T-cell (primary cell): Measurements from ENCODE around the gene UBA52. TPM values are rescaled to one million over a fixed set of nuclear protein-coding genes. Genes with fewer than 3 reads are reported as not detected.

Experiments
- ATAC-seq, 4 experiments: fragments of 200-7000 bp in 3 of 4; fragments of 150-1000 bp in 1 of 4; cut with Tn5 transposase; replicated peaks in 1 of 4; 1 replicate in 3 of 4; 2 replicates in 1 of 4; pipeline ENCODE4 v1.10.0; 2021; ENCODE audit warnings: moderate library complexity in 3 of 4, mild to moderate bottlenecking in 2 of 4, moderate number of reproducible peaks in 1 of 4
- CTCF ChIA-PET, 2 donors: fragments of 300-600 bp; sonication (Branson Sonifier 250); formaldehyde crosslinking; loops; one replicate each; lab custom pipeline; 2022; ENCODE audit warnings: antibody characterized with exemption in 2 of 2; lab: Charles Lee
- POLR2A ChIA-PET, 2 donors: fragments of 300-600 bp; sonication (Branson Sonifier 250); formaldehyde crosslinking; loops; one replicate each; lab custom pipeline; 2022; ENCODE audit warnings: antibody characterized with exemption in 2 of 2; lab: Charles Lee
- DNase-seq, 35 experiments: peaks; one replicate each; pipeline versions ENCODE4 v3.0.0 to v3.0.0-alpha.2; 2013 to 2023
- H3K27ac ChIP-seq: one replicate; pipeline ENCODE4 v1.5.1; 2013; ENCODE audit warnings: low read length
- H3K27me3 ChIP-seq, 2 experiments: replicated peaks in 1 of 2; 1 replicate in 1 of 2; 2 replicates in 1 of 2; pipeline versions ENCODE4 v1.6.1 to v1.7.0; 2013; ENCODE audit warnings: low read length in 1 of 2, mixed read lengths in 1 of 2; ENCODE audit not compliant: control insufficient read depth in 2 of 2, insufficient read depth in 2 of 2; ENCODE audit errors: extremely low read depth in 1 of 2
- H3K36me3 ChIP-seq, 2 donors: 1 replicate in 1 of 2; 2 replicates in 1 of 2; pipeline versions ENCODE4 v1.6.1 to v1.7.0; 2013; ENCODE audit warnings: low read length in 1 of 2; ENCODE audit not compliant: control insufficient read depth in 2 of 2, insufficient read depth in 1 of 2; ENCODE audit errors: extremely low read depth in 1 of 2
- H3K4me1 ChIP-seq, 2 experiments: 1 replicate in 1 of 2; 2 replicates in 1 of 2; pipeline versions ENCODE4 v1.6.1 to v1.7.0; 2013; ENCODE audit warnings: low read length in 2 of 2, mixed read lengths in 1 of 2; ENCODE audit not compliant: insufficient read depth in 2 of 2, control insufficient read depth in 1 of 2; ENCODE audit errors: extremely low read depth in 1 of 2
- H3K4me3 ChIP-seq, 2 donors: 1 replicate in 1 of 2; 2 replicates in 1 of 2; pipeline versions ENCODE4 v1.5.1 to v1.7.0; 2013; ENCODE audit warnings: mild to moderate bottlenecking in 2 of 2, low read length in 1 of 2, moderate library complexity in 1 of 2; ENCODE audit not compliant: control insufficient read depth in 1 of 2; ENCODE audit errors: extremely low read depth in 1 of 2
- H3K9me3 ChIP-seq: 2 replicates; pipeline ENCODE4 v1.7.0; 2013
- H3K27ac Mint-ChIP-seq, 2 donors: one replicate each; pipeline ENCODE4 v1.8.0; 2020 to 2021; ENCODE audit warnings: mild to moderate bottlenecking in 2 of 2, mixed read lengths in 2 of 2
- H3K27me3 Mint-ChIP-seq, 2 donors: one replicate each; pipeline ENCODE4 v1.8.0; 2021 to 2022; ENCODE audit warnings: mixed read lengths in 2 of 2
- H3K36me3 Mint-ChIP-seq: one replicate; pipeline ENCODE4 v1.8.0; 2021; ENCODE audit warnings: mixed read lengths
- H3K4me1 Mint-ChIP-seq, 3 donors: one replicate each; pipeline ENCODE4 v1.8.0; 2020 to 2022; ENCODE audit warnings: mixed read lengths in 3 of 3, mild to moderate bottlenecking in 1 of 3
- H3K4me3 Mint-ChIP-seq, 3 donors: one replicate each; pipeline ENCODE4 v1.8.0; 2020 to 2022; ENCODE audit warnings: mild to moderate bottlenecking in 3 of 3, mixed read lengths in 3 of 3, moderate library complexity in 3 of 3
- H3K9me3 Mint-ChIP-seq, 3 donors: one replicate each; pipeline ENCODE4 v1.8.0; 2020 to 2022; ENCODE audit warnings: mixed read lengths in 3 of 3
- WGBS: methylation state at CpG from one replicate; pipeline ENCODE4 v1.1.5; 2013; ENCODE audit warnings: missing lambda C conversion rate; ENCODE audit not compliant: insufficient coverage; 5-methylcytosine and 5-hydroxymethylcytosine counted together
- total RNA-seq, 35 experiments: library from RNA in 6 of 35; stranded (reverse) in 6 of 35; fragments of 120-200 nt in 1 of 35; gene quantifications; one replicate each; pipeline versions ENCODE4 v1.2.1 to v1.2.4 and lab custom pipeline; 2013 to 2026

The UBA52 gene
- total RNA-seq, 5 donors from 2014 or later (not counting 1 experiment from before 2014, with no cell fraction given): 1,917 to 2,053 (median 1,972) TPM

DNA sequence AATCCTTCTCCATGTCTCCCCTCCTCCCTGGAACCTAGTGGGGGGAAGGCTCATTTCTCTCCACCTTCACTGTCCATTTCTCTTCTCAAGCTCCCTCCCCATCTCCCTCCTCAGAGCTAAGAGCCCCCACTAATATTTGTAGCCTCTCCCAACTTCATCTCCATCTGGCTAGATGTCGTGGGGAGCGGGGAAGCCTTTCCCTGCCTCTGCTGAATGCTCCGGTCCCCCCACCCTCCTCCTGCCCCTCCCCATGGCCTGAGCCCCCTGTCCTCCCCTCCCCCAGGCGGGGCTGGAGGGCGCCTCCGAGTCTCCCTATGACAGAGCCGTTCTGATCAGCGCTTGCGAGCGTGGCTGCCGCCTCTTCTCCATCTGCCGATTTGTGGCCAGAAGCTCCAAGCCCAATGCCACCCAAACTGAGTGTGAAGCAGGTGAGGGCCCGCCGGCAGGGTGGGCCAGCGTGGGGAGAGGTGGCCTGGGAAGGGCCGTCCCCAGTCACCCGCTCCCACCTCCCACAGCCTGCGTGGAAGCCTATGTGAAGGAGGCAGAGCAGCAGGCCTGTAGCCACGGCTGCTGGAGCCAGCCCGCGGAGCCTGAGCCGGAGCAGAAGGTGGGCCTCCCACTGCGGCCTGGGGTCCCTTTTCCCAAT is 42.1 kb downstream of the UBA52 start:
- Mint-ChIP-seq H3K36me3 (no peaks in the 10 kb centered on the region), H3K4me3 (peak overlapping the region; percentile 50 to 78 (median 55)), H3K9me3 (no peaks in the 10 kb centered on the region), H3K4me1 (peaks cover 14 to 26% (median 20%) of the 10 kb centered on the region in 3 donors), H3K27ac (no peak overlapping the region), H3K27me3 (peaks cover 47 to 82% of the 10 kb centered on the region in 2 donors)
- no peak overlapping the region for H3K4me3 ChIP-seq
- H3K4me1 ChIP-seq: peaks cover 6 to 27% of the 10 kb centered on the region in 2 experiments
- POLR2A ChIA-PET: interaction anchor here in 1 of 2 donors (0.6 kb wide), 1 partner anchor 182 kb away, joined by 8 read pairs; no protein-coding TSS in a partner anchor
- no peaks in the 10 kb centered on the region for H3K36me3 ChIP-seq
- CTCF ChIA-PET: no interaction called here
- H3K9me3 ChIP-seq: no peaks in the 10 kb centered on the region
- H3K27me3 ChIP-seq: peaks cover 12 to 91% of the 10 kb centered on the region in 2 experiments
- DNase-seq: no peak
- H3K27ac ChIP-seq: no peak overlapping the region
- no peak for ATAC-seq
- 44% methylated on average over 14 of the region's 23 CpGs for WGBS

- WGBS: 92% methylated on average over 2 of the region's 3 CpGs
- peaks cover 6 to 22% of the 10 kb centered on the region in 2 experiments for H3K4me1 ChIP-seq
- Mint-ChIP-seq H3K27ac (no peak overlapping the region), H3K4me3 (no peak overlapping the region), H3K4me1 (peaks cover 12 to 18% (median 17%) of the 10 kb centered on the region in 3 donors), H3K36me3 (no peaks in the 10 kb centered on the region), H3K9me3 (no peaks in the 10 kb centered on the region), H3K27me3 (peaks cover 35 to 72% of the 10 kb centered on the region in 2 donors)
- H3K27me3 ChIP-seq: peaks cover 9 to 85% of the 10 kb centered on the region in 2 experiments
- no peak overlapping the region for H3K4me3 ChIP-seq
- DNase-seq: no peak
- no peaks in the 10 kb centered on the region for H3K36me3 ChIP-seq
- no peak for ATAC-seq
- H3K27ac ChIP-seq: no peak overlapping the region
- CTCF ChIA-PET: no interaction called here
- POLR2A ChIA-PET: no interaction called here
- H3K9me3 ChIP-seq: no peaks in the 10 kb centered on the region
Measured at GRCh38 chr19:18616023-18616422, 44.4 kb downstream of the UBA52 start.

GRCh38 chr19:18617562-18617961 is 45.9 kb downstream of the UBA52 start:
- H3K27me3 ChIP-seq: peaks cover 5 to 74% of the 10 kb centered on the region in 2 experiments
- no peaks in the 10 kb centered on the region for H3K9me3 Mint-ChIP-seq
- H3K27ac Mint-ChIP-seq: no peak overlapping the region
- peaks cover 32 to 59% of the 10 kb centered on the region in 2 donors for H3K27me3 Mint-ChIP-seq
- H3K9me3 ChIP-seq: no peaks in the 10 kb centered on the region
- H3K27ac ChIP-seq: no peak overlapping the region
- ChIA-PET POLR2A (no interaction called here), CTCF (no interaction called here)
- peaks cover 1 to 7% (median 5%) of the 10 kb centered on the region in 3 donors for H3K4me1 Mint-ChIP-seq
- no peak overlapping the region for H3K4me3 ChIP-seq
- no peak overlapping the region for H3K4me3 Mint-ChIP-seq
- DNase-seq (no peak), ATAC-seq (no peak)
- no peaks in the 10 kb centered on the region for H3K36me3 ChIP-seq
- H3K36me3 Mint-ChIP-seq: no peaks in the 10 kb centered on the region
- H3K4me1 ChIP-seq: peaks cover 0 to 7% of the 10 kb centered on the region in 2 experiments

DNA sequence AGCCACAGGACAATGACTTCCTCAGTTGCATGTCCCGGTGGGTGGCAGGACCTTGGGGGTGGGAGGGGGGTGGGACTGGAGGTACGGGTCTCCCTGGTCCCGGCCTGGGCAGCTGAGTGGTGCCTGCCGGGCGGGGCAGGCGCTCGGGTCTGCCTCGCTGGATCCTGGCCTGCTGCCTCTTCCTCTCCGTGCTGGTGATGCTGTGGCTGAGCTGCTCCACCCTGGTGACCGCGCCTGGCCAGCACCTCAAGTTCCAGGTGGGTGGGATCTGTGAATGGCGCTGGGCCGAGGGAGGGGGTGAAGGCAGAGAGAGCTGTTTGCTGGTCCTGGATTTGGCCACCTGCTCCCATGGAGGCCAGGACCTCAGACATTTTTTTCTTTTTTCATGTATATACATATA is 46.6 kb downstream of the UBA52 start:
- CTCF ChIA-PET: interaction anchor here in 1 of 2 donors (0.7 kb wide), 1 partner anchor 22 kb away, joined by 3 read pairs; no protein-coding TSS in a partner anchor
- no peaks in the 10 kb centered on the region for H3K9me3 Mint-ChIP-seq
- no peak overlapping the region for H3K4me3 Mint-ChIP-seq
- Histone ChIP-seq H3K9me3 (no peaks in the 10 kb centered on the region), H3K4me1 (peaks cover 0 to 3% of the 10 kb centered on the region in 2 experiments), H3K36me3 (no peaks in the 10 kb centered on the region), H3K4me3 (no peak overlapping the region), H3K27ac (no peak overlapping the region), H3K27me3 (peaks cover 5 to 69% of the 10 kb centered on the region in 2 experiments)
- POLR2A ChIA-PET: interaction anchor here in 1 of 2 donors (0.5 kb wide), 1 partner anchor 52 kb away, joined by 3 read pairs; no protein-coding TSS in a partner anchor
- no peak overlapping the region for H3K27ac Mint-ChIP-seq
- DNase-seq: no peak
- peaks cover 0 to 5% (median 3%) of the 10 kb centered on the region in 3 donors for H3K4me1 Mint-ChIP-seq
- H3K36me3 Mint-ChIP-seq: no peaks in the 10 kb centered on the region
- 95% methylated on average over 8 of the region's 13 CpGs for WGBS
- ATAC-seq: no peak
- H3K27me3 Mint-ChIP-seq: peaks cover 30 to 56% of the 10 kb centered on the region in 2 donors

DNA sequence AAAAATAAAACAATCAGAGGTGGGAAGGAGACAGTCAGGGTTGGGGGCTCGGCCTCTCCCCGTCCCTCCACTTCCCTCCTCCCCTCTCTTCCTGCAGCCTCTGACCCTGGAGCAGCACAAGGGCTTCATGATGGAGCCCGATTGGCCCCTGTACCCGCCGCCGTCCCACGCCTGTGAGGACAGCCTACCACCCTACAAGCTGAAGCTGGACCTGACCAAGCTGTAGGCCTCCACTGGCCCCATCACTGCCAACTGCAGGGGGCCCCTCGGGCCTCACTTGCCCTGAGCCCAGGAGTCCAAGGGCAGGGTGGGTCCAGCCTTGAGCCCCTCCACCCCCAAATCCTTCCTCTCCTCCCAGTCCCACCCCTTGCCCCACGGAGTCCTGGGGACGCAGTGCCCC is 48.7 kb downstream of the UBA52 start:
- 89% methylated on average over 8 of the region's 10 CpGs for WGBS
- Histone ChIP-seq H3K36me3 (no peaks in the 10 kb centered on the region), H3K9me3 (no peaks in the 10 kb centered on the region), H3K27me3 (peaks cover 0 to 54% of the 10 kb centered on the region in 2 experiments), H3K27ac (no peak overlapping the region), H3K4me3 (no peak overlapping the region), H3K4me1 (no peaks in the 10 kb centered on the region)
- ChIA-PET POLR2A (no interaction called here), CTCF (no interaction called here)
- Mint-ChIP-seq H3K36me3 (no peaks in the 10 kb centered on the region), H3K4me1 (no peaks in the 10 kb centered on the region), H3K27ac (no peak overlapping the region), H3K4me3 (no peak overlapping the region), H3K9me3 (no peaks in the 10 kb centered on the region), H3K27me3 (peaks cover 11 to 36% of the 10 kb centered on the region in 2 donors)
- ATAC-seq (no peak), DNase-seq (no peak)

DNA sequence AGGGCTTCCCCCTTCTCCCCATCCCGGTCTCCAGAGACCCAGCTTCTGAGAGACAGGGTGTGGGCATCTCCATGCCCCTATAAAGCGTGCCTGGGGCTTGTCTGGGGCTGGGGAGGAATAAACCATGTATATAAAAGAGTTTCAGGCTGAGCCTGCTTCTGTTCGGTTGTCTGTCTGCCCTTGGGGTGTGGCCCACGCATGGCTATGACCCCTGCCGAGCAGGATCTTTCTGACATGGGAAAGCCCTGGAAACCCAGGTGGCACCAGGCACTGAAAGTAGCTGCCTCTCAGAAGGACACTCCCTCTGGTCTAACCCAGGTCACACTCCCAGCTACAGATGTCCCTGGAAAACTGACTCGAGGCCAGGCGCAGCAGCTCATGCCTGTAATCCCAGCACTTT is 49.2 kb downstream of the UBA52 start:
- POLR2A ChIA-PET: no interaction called here

More for the DNA sequence above, 49.2 kb downstream of the UBA52 start:
- DNase-seq: no peak
- CTCF ChIA-PET: no interaction called here
- Histone ChIP-seq H3K9me3 (no peaks in the 10 kb centered on the region), H3K36me3 (no peaks in the 10 kb centered on the region), H3K27me3 (peaks cover 0 to 48% of the 10 kb centered on the region in 2 experiments), H3K4me1 (no peaks in the 10 kb centered on the region), H3K4me3 (no peak overlapping the region), H3K27ac (no peak overlapping the region)
- H3K36me3 Mint-ChIP-seq: no peaks in the 10 kb centered on the region
- H3K9me3 Mint-ChIP-seq: no peaks in the 10 kb centered on the region
- no peaks in the 10 kb centered on the region for H3K4me1 Mint-ChIP-seq
- peaks cover 10 to 32% of the 10 kb centered on the region in 2 donors for H3K27me3 Mint-ChIP-seq
- no peak overlapping the region for H3K27ac Mint-ChIP-seq
- no peak overlapping the region for H3K4me3 Mint-ChIP-seq
- 82% methylated on average over 3 of the region's 7 CpGs for WGBS
- ATAC-seq: no peak
